Neural progenitor cell (in vitro differentiated cells): Measurements from ENCODE around the gene LMO1. TPM values are rescaled to one million over a fixed set of nuclear protein-coding genes. Genes with fewer than 3 reads are reported as not detected.

Experiments used
- DNase-seq: peaks from one replicate; pipeline ENCODE4 v3.0.0-alpha.2; 2016; ENCODE audit warnings: low spot score
- H2AFZ ChIP-seq: fragments of 200-600 bp; sonication (generic); replicated peaks from 2 replicates; pipeline ENCODE4 v1.6.1; 2016; ENCODE audit warnings: antibody characterized with exemption
- H3F3A ChIP-seq: fragments of 200-600 bp; sonication (generic); 2 replicates; pipeline ENCODE4 v1.6.1; 2016; ENCODE audit warnings: antibody characterized with exemption, low read depth
- H3K27ac ChIP-seq: fragments of 200-600 bp; sonication (generic); 2 replicates; pipeline ENCODE4 v1.5.1; 2016; ENCODE audit warnings: mild to moderate bottlenecking
- H3K27me3 ChIP-seq: fragments of 200-600 bp; sonication (generic); 2 replicates; pipeline ENCODE4 v1.6.1; 2016; ENCODE audit warnings: mild to moderate bottlenecking, moderate library complexity
- H3K36me3 ChIP-seq: fragments of 200-600 bp; sonication (generic); 2 replicates; pipeline ENCODE4 v1.5.1; 2016
- H3K4me1 ChIP-seq: fragments of 200-600 bp; sonication (generic); 2 replicates; pipeline ENCODE4 v1.6.1; 2016; ENCODE audit warnings: mixed run types
- H3K4me2 ChIP-seq: fragments of 200-600 bp; sonication (generic); 2 replicates; pipeline ENCODE4 v1.6.1; 2016
- H3K4me3 ChIP-seq: fragments of 200-600 bp; sonication (generic); 2 replicates; pipeline ENCODE4 v1.5.1; 2016
- H3K79me2 ChIP-seq: fragments of 200-600 bp; sonication (generic); 2 replicates; pipeline ENCODE4 v1.6.1; 2016; ENCODE audit warnings: low read depth
- H3K9ac ChIP-seq: fragments of 200-600 bp; sonication (generic); 2 replicates; pipeline ENCODE4 v1.6.1; 2016
- H3K9me3 ChIP-seq: fragments of 200-600 bp; sonication (generic); 2 replicates; pipeline ENCODE4 v1.5.1; 2016; ENCODE audit warnings: low read depth
- H4K20me1 ChIP-seq: fragments of 200-600 bp; sonication (generic); 2 replicates; pipeline ENCODE4 v1.6.1; 2016; ENCODE audit warnings: low read depth
- H3K27ac Mint-ChIP-seq: 3 replicates; pipeline ENCODE4 v1.8.0; 2021; ENCODE audit warnings: mixed read lengths
- H3K27me3 Mint-ChIP-seq: 2 replicates; pipeline ENCODE4 v1.8.0; 2022; ENCODE audit warnings: low read depth, mild to moderate bottlenecking, inconsistent platforms, moderate library complexity, mixed read lengths; ENCODE audit not compliant: insufficient read depth
- H3K36me3 Mint-ChIP-seq: 3 replicates; pipeline ENCODE4 v1.8.0; 2021; ENCODE audit warnings: mixed read lengths
- H3K4me1 Mint-ChIP-seq: 3 replicates; pipeline ENCODE4 v1.8.0; 2021; ENCODE audit warnings: mixed read lengths
- H3K4me3 Mint-ChIP-seq: 3 replicates; pipeline ENCODE4 v1.8.0; 2021; ENCODE audit warnings: mild to moderate bottlenecking, moderate library complexity, mixed read lengths
- H3K9me3 Mint-ChIP-seq: 3 replicates; pipeline ENCODE4 v1.8.0; 2020; ENCODE audit warnings: mixed read lengths
- CTCF ChIP-seq: fragments of 200-600 bp; sonication (generic); IDR thresholded peaks from 2 replicates; pipeline ENCODE4 v1.5.1; 2017; ENCODE audit warnings: antibody characterized with exemption, mild to moderate bottlenecking
- EZH2 ChIP-seq: fragments of 200-600 bp; sonication (generic); IDR thresholded peaks from 2 replicates; pipeline ENCODE4 v1.6.1; 2017; ENCODE audit warnings: antibody characterized with exemption, mild to moderate bottlenecking, moderate library complexity
- EZH2phosphoT487 ChIP-seq: fragments of 200-600 bp; sonication (generic); IDR thresholded peaks from 2 replicates; pipeline ENCODE4 v1.6.1; 2017; ENCODE audit warnings: antibody characterized with exemption
- total RNA-seq: library from RNA; depleted of rRNA; stranded (reverse); fragments of >200 nt; gene quantifications from 2 replicates; pipeline ENCODE4 v1.2.3, GENCODE V29; 2015; ENCODE audit warnings: low replicate concordance

Gene LMO1
- total RNA-seq, 1 donor from 2014 or later, result 2.9 TPM

- H4K20me1 ChIP-seq, result no peaks in the 10 kb centered on the region
- no peak overlapping the region for H3K4me2 ChIP-seq
- H3K9ac ChIP-seq, result no peak overlapping the region
- H3K4me3 Mint-ChIP-seq, result no peak overlapping the region
- H3K4me1 Mint-ChIP-seq, result peaks cover 47% of the 10 kb centered on the region
- H2AFZ ChIP-seq, result no peak overlapping the region
- TF ChIP-seq EZH2, result no peak
- H3K27ac ChIP-seq, result no peak overlapping the region
- peaks cover 9% of the 10 kb centered on the region for H3K79me2 ChIP-seq
- no peaks in the 10 kb centered on the region for H3K27me3 ChIP-seq
- no peak overlapping the region for H3K27ac Mint-ChIP-seq
- no peaks in the 10 kb centered on the region for H3K9me3 Mint-ChIP-seq
- H3K9me3 ChIP-seq, result no peaks in the 10 kb centered on the region
- no peaks in the 10 kb centered on the region for H3K36me3 ChIP-seq
- no peak overlapping the region for H3K4me3 ChIP-seq
- no peaks in the 10 kb centered on the region for H3F3A ChIP-seq
- no peaks in the 10 kb centered on the region for H3K36me3 Mint-ChIP-seq
- peaks cover 6% of the 10 kb centered on the region for H3K27me3 Mint-ChIP-seq
- no peak for DNase-seq
- peaks cover 9% of the 10 kb centered on the region for H3K4me1 ChIP-seq
These were observed 27.8 kb downstream of the LMO1 start for GRCh38 chr11:8235925-8236324.

GRCh38 chr11:8234910-8235309, 28.8 kb downstream of the LMO1 start:
- no peaks in the 10 kb centered on the region for H3K9me3 Mint-ChIP-seq
- no peaks in the 10 kb centered on the region for H3K9me3 ChIP-seq
- no peaks in the 10 kb centered on the region for H3K27me3 ChIP-seq
- no peak overlapping the region for H3K4me2 ChIP-seq
- TF ChIP-seq EZH2, result no peak
- no peak for TF ChIP-seq CTCF
- no peak for TF ChIP-seq EZH2phosphoT487
- H3K9ac ChIP-seq, result no peak overlapping the region
- no peak for DNase-seq
- no peak overlapping the region for H3K27ac Mint-ChIP-seq
- no peaks in the 10 kb centered on the region for H3F3A ChIP-seq
- H2AFZ ChIP-seq, result no peak overlapping the region
- H3K36me3 ChIP-seq, result no peaks in the 10 kb centered on the region
- H3K27me3 Mint-ChIP-seq, result peaks cover 6% of the 10 kb centered on the region
- no peaks in the 10 kb centered on the region for H3K36me3 Mint-ChIP-seq
- no peaks in the 10 kb centered on the region for H4K20me1 ChIP-seq
- H3K4me1 ChIP-seq, result peaks cover 9% of the 10 kb centered on the region
- no peak overlapping the region for H3K4me3 ChIP-seq
- peaks cover 37% of the 10 kb centered on the region for H3K4me1 Mint-ChIP-seq
- no peak overlapping the region for H3K27ac ChIP-seq
- H3K4me3 Mint-ChIP-seq, result no peak overlapping the region
- H3K79me2 ChIP-seq, result peaks cover 9% of the 10 kb centered on the region

- H3K27ac Mint-ChIP-seq, result no peak overlapping the region
- H2AFZ ChIP-seq, result no peak overlapping the region
- no peak for DNase-seq
- H3K9me3 ChIP-seq, result no peaks in the 10 kb centered on the region
- no peaks in the 10 kb centered on the region for H4K20me1 ChIP-seq
- no peaks in the 10 kb centered on the region for H3F3A ChIP-seq
- no peak overlapping the region for H3K9ac ChIP-seq
- peaks cover 35% of the 10 kb centered on the region for H3K4me1 Mint-ChIP-seq
- H3K4me3 ChIP-seq, result no peak overlapping the region
- peaks cover 9% of the 10 kb centered on the region for H3K79me2 ChIP-seq
- peak overlapping the region; percentile 5 for H3K4me3 Mint-ChIP-seq
- peaks cover 9% of the 10 kb centered on the region for H3K4me1 ChIP-seq
- H3K27ac ChIP-seq, result no peak overlapping the region
- H3K9me3 Mint-ChIP-seq, result no peaks in the 10 kb centered on the region
- H3K36me3 ChIP-seq, result no peaks in the 10 kb centered on the region
- peak; percentile 20 for TF ChIP-seq CTCF
- no peak for TF ChIP-seq EZH2phosphoT487
- H3K4me2 ChIP-seq, result no peak overlapping the region
- no peaks in the 10 kb centered on the region for H3K27me3 ChIP-seq
- peaks cover 4% of the 10 kb centered on the region for H3K27me3 Mint-ChIP-seq
- no peaks in the 10 kb centered on the region for H3K36me3 Mint-ChIP-seq
These were observed 29.3 kb downstream of the LMO1 start for GRCh38 chr11:8234425-8234821.

- no peak overlapping the region for H3K4me2 ChIP-seq
These were observed 29.8 kb downstream of the LMO1 start for GRCh38 chr11:8233691-8234424.

More at GRCh38 chr11:8233691-8234424, 29.8 kb downstream of the LMO1 start:
- Histone ChIP-seq H3K79me2 (peaks cover 9% of the 10 kb centered on the region), H3K27me3 (no peaks in the 10 kb centered on the region), H3K4me3 (no peak overlapping the region), H3K9me3 (no peaks in the 10 kb centered on the region), H3K27ac (no peak overlapping the region), H3K36me3 (no peaks in the 10 kb centered on the region), H3F3A (peaks cover 4% of the 10 kb centered on the region), H3K9ac (no peak overlapping the region), H3K4me1 (peaks cover 14% of the 10 kb centered on the region), H4K20me1 (no peaks in the 10 kb centered on the region), H2AFZ (no peak overlapping the region)
- peaks cover 4% of the 10 kb centered on the region for H3K27me3 Mint-ChIP-seq
- no peak for DNase-seq
- H3K9me3 Mint-ChIP-seq, result no peaks in the 10 kb centered on the region
- no peak overlapping the region for H3K4me3 Mint-ChIP-seq
- TF ChIP-seq CTCF (no peak), EZH2 (no peak), EZH2phosphoT487 (no peak)
- H3K27ac Mint-ChIP-seq, result peak overlapping the region; percentile 65
- H3K4me1 Mint-ChIP-seq, result peaks cover 33% of the 10 kb centered on the region
- no peaks in the 10 kb centered on the region for H3K36me3 Mint-ChIP-seq
